ENCODE measurements around the gene RARRES1. TPM values are rescaled to one million over a fixed set of nuclear protein-coding genes. Genes with fewer than 3 reads are reported as not detected.
A peak's percentile ranks its signal among the peaks of the same experiment; 100 is the strongest.

Gene RARRES1
- total RNA-seq, 1 donor from 2014 or later, result 0.95 TPM

DNA sequence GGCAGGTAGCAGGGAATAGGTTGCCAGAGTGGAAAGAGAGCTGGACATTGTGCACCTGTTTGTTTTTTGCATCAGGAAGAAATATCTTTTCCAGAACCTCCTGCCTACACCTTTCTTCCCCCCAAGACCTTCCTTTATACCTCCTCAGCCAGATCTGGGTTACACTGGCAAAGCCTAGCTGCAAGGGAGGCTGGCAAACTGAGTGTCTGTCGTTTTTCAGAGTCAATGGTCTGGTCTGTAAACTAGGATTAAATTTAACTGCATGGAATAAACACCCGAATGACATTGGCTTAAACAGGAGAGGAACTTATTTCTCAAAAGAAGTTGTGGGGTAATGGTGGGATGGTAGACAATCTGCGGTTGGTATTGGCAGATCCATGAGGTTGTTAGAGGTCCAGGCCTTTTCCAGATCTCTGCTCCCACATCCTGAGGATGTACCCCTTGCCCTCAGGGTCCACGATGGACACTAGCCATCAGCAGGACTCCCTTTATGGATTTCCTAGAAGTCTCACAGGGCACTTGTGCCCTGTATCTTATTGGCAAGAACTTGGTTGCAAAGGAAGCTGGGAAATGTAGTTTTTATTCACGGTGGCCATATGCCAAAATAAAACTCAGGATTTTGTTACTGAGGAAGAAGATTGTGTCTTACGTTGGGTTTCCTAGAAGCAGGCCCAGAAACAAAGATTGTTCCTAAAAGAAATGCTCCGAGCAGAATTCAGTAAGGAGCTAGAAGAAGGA lies 3.2 kb upstream of the RARRES1 start:
- Mint-ChIP-seq H3K9me3 (ENCODE audit: low read depth) (peaks cover 9% of the 10 kb centered on the region), H3K4me3 (ENCODE audit: unreplicated experiment) (no peak overlapping the region), H3K27me3 (ENCODE audit: low read depth) (no peaks in the 10 kb centered on the region), H3K4me1 (ENCODE audit: low read depth) (peaks cover 4% of the 10 kb centered on the region), H3K27ac (ENCODE audit: unreplicated experiment) (no peak overlapping the region), H3K36me3 (ENCODE audit: low read depth) (peaks cover 8% of the 10 kb centered on the region)
- TF ChIP-seq, protein P1, sequence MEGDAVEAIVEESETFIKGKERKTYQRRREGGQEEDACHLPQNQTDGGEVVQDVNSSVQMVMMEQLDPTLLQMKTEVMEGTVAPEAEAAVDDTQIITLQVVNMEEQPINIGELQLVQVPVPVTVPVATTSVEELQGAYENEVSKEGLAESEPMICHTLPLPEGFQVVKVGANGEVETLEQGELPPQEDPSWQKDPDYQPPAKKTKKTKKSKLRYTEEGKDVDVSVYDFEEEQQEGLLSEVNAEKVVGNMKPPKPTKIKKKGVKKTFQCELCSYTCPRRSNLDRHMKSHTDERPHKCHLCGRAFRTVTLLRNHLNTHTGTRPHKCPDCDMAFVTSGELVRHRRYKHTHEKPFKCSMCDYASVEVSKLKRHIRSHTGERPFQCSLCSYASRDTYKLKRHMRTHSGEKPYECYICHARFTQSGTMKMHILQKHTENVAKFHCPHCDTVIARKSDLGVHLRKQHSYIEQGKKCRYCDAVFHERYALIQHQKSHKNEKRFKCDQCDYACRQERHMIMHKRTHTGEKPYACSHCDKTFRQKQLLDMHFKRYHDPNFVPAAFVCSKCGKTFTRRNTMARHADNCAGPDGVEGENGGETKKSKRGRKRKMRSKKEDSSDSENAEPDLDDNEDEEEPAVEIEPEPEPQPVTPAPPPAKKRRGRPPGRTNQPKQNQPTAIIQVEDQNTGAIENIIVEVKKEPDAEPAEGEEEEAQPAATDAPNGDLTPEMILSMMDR (IDR thresholded peaks at IDR 0.05), result no peak
- DNase-seq (ENCODE audit: low spot score), result no peak

DNA sequence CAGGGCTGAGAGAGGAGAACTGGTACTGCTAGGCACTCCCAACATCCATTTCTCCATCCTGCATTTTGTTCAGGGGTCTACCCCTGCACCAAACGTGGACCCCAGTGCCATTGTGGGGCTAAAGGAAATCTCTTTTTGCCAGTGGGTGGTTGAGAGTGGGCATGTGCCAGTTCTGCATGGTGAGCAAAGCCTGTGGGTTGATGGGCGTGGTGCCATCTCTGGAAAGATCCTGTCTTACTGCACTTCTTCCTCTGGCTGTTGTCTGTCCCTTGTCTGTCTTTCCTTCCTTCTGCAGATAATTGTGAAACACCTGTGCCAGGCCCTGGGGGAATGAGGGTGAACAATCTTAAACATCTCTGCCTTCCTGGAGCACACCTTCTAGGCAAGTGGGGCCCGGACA lies 1.4 kb upstream of the RARRES1 start:
- TF ChIP-seq, protein P1 (IDR thresholded peaks at IDR 0.05), result no peak
- Mint-ChIP-seq H3K27ac (ENCODE audit: unreplicated experiment) (no peak overlapping the region), H3K4me3 (ENCODE audit: unreplicated experiment) (no peak overlapping the region)

GRCh38 chr3:158732856-158733200 lies 571 bp upstream of the RARRES1 start:
- Mint-ChIP-seq H3K27me3 (ENCODE audit: low read depth) (no peaks in the 10 kb centered on the region), H3K27ac (ENCODE audit: unreplicated experiment) (no peak overlapping the region), H3K36me3 (ENCODE audit: low read depth) (peaks cover 8% of the 10 kb centered on the region), H3K9me3 (ENCODE audit: low read depth) (peaks cover 9% of the 10 kb centered on the region), H3K4me1 (ENCODE audit: low read depth) (peaks cover 6% of the 10 kb centered on the region), H3K4me3 (ENCODE audit: unreplicated experiment) (peak overlapping the region; percentile 49)
- DNase-seq (ENCODE audit: low spot score), result no peak
- TF ChIP-seq, protein P1 (IDR thresholded peaks at IDR 0.05), result no peak

More for the DNA sequence above, 1.4 kb upstream of the RARRES1 start:
- Mint-ChIP-seq H3K36me3 (ENCODE audit: low read depth) (peaks cover 8% of the 10 kb centered on the region), H3K9me3 (ENCODE audit: low read depth) (peaks cover 9% of the 10 kb centered on the region), H3K4me1 (ENCODE audit: low read depth) (peaks cover 4% of the 10 kb centered on the region), H3K27me3 (ENCODE audit: low read depth) (no peaks in the 10 kb centered on the region)
- DNase-seq (ENCODE audit: low spot score), result no peak

DNA sequence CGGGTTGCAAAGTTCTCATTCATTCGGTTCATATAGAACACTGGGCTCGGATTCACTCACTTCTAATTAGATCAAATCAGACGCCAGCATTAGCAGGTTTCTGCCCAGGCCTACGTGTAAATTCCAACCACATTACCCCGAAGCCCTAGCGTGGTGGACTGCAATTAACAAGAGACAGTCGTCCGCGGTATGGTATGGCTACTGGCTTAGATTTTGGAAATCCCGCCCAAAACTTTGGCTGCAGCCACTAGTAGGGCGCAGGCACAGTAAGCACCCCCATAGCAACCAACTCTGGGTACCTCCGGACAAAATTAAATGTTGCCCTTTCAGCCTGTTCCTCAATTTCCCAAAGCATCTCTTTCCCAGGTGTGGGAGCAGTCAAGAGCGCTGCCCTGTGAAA lies 771 bp downstream of the RARRES1 start:
- Mint-ChIP-seq H3K4me3 (ENCODE audit: unreplicated experiment) (peak overlapping the region; percentile 55), H3K4me1 (ENCODE audit: low read depth) (peaks cover 10% of the 10 kb centered on the region), H3K9me3 (ENCODE audit: low read depth) (peaks cover 9% of the 10 kb centered on the region), H3K27me3 (ENCODE audit: low read depth) (no peaks in the 10 kb centered on the region), H3K36me3 (ENCODE audit: low read depth) (peaks cover 8% of the 10 kb centered on the region), H3K27ac (ENCODE audit: unreplicated experiment) (no peak overlapping the region)
- TF ChIP-seq, protein P1 (IDR thresholded peaks at IDR 0.05), result no peak
- no peak for DNase-seq (ENCODE audit: low spot score)

DNA sequence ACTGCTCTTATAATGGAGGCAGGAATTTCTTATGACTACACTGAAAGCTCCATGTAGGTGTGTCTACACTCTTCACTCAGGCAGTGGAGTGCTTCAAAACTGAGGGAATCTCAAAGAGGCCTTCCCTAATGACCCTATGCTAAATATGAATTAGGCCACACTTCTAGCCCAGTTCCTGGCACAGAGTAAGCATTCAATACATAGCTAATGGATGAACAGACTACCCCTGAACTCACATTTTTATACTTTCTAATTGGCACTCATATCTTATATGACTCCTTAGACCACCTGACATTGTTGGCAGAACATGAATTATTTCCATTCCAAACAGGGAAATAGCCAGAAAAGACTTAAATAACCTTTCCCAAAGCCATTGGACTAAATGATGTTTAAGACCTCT lies 3.4 kb downstream of the RARRES1 start:
- Mint-ChIP-seq H3K9me3 (ENCODE audit: low read depth) (no peaks in the 10 kb centered on the region), H3K27me3 (ENCODE audit: low read depth) (no peaks in the 10 kb centered on the region), H3K27ac (ENCODE audit: unreplicated experiment) (no peak overlapping the region), H3K36me3 (ENCODE audit: low read depth) (peaks cover 1% of the 10 kb centered on the region), H3K4me1 (ENCODE audit: low read depth) (peaks cover 32% of the 10 kb centered on the region), H3K4me3 (ENCODE audit: unreplicated experiment) (no peak overlapping the region)
- DNase-seq (ENCODE audit: low spot score), result no peak
- TF ChIP-seq, protein P1 (IDR thresholded peaks at IDR 0.05), result no peak

Measured in chondrocyte (in vitro differentiated cells).